Measurements from ENCODE around the gene PIK3R5. TPM values are rescaled to one million over a fixed set of nuclear protein-coding genes. Genes with fewer than 3 reads are reported as not detected.

The PIK3R5 gene
- total RNA-seq, 1 donor from 2014 or later: 0.29 TPM

DNA sequence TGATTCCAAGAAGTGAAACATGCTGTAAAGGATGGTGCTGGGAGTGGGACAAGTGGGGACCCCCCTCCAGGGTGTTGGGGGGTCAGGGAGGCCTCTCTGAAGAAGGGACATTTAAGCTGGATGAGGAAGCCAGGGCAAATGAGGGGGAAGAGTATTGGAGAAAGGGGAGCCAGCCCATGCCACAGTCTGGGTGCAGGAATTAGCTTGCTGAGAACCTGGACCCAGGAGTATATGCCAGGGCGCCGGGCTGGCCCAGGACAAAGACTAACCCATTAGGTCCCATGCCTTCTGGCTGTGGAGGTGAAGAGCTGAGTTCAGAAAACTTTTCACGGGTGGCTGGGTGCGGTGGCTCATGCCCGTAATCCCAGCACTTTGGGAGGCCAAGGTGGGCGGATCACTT, 52.4 kb downstream of the PIK3R5 start:
- H3K27ac Mint-ChIP-seq: no peak overlapping the region
- TF ChIP-seq, protein P1, sequence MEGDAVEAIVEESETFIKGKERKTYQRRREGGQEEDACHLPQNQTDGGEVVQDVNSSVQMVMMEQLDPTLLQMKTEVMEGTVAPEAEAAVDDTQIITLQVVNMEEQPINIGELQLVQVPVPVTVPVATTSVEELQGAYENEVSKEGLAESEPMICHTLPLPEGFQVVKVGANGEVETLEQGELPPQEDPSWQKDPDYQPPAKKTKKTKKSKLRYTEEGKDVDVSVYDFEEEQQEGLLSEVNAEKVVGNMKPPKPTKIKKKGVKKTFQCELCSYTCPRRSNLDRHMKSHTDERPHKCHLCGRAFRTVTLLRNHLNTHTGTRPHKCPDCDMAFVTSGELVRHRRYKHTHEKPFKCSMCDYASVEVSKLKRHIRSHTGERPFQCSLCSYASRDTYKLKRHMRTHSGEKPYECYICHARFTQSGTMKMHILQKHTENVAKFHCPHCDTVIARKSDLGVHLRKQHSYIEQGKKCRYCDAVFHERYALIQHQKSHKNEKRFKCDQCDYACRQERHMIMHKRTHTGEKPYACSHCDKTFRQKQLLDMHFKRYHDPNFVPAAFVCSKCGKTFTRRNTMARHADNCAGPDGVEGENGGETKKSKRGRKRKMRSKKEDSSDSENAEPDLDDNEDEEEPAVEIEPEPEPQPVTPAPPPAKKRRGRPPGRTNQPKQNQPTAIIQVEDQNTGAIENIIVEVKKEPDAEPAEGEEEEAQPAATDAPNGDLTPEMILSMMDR (conservative IDR thresholded peaks at IDR 0.05): no peak
- H3K4me1 Mint-ChIP-seq (ENCODE audit: unreplicated experiment): no peaks in the 10 kb centered on the region
- no peak for DNase-seq (ENCODE audit: extremely low spot score, unreplicated experiment)
- H3K9me3 Mint-ChIP-seq: no peaks in the 10 kb centered on the region
- H3K27me3 Mint-ChIP-seq: peaks cover 38% of the 10 kb centered on the region
- no peak overlapping the region for H3K4me3 Mint-ChIP-seq
- H3K36me3 Mint-ChIP-seq: no peaks in the 10 kb centered on the region

DNA sequence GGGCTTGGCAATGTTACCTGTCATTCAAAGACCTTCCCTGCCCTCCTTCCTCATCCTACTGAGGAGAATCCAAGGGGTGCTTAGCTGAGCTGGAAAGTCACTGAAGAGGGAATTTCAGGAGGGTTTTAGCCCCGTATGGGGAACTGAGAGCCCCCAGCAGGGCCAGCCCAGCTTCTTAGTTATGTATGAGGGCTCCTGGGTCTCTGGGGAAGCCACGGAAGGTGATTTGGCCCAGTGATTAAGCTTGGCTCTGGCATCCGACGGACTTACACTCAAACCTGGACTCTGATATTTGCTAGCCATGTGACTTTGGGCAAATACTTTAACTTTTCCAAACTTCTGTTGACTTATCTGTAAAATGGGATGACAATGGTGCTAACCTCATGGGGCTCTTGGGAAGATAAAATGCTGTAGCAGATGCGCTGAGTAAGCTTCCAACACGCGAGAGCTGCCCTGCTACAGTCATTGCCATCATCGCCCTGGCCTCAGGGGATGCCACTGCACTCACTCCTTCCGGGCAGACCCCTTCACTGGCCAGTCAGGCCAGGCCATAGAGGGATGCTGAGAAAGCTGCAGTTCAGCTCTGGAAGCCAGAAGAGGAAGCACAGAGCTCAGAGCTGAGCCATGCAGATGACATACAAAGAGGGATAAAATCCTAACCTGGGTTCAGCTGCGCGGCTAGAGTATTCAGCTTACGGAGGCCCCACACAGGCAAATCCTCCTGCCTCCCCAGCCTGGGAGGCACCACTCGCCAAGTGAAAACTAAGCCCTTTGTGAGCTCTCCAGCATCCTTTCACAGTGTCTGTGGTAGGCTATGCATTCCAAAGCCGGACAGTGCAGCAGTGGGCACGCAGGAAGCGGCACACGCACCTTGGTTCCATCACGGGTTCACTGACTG, 53.2 kb downstream of the PIK3R5 start:
- Mint-ChIP-seq H3K9me3 (no peaks in the 10 kb centered on the region), H3K27ac (no peak overlapping the region), H3K27me3 (peaks cover 41% of the 10 kb centered on the region), H3K4me1 (ENCODE audit: unreplicated experiment) (no peaks in the 10 kb centered on the region), H3K36me3 (no peaks in the 10 kb centered on the region), H3K4me3 (no peak overlapping the region)
- peak; percentile 52 for DNase-seq (ENCODE audit: extremely low spot score, unreplicated experiment)
- TF ChIP-seq, protein P1 (conservative IDR thresholded peaks at IDR 0.05): no peak

DNA sequence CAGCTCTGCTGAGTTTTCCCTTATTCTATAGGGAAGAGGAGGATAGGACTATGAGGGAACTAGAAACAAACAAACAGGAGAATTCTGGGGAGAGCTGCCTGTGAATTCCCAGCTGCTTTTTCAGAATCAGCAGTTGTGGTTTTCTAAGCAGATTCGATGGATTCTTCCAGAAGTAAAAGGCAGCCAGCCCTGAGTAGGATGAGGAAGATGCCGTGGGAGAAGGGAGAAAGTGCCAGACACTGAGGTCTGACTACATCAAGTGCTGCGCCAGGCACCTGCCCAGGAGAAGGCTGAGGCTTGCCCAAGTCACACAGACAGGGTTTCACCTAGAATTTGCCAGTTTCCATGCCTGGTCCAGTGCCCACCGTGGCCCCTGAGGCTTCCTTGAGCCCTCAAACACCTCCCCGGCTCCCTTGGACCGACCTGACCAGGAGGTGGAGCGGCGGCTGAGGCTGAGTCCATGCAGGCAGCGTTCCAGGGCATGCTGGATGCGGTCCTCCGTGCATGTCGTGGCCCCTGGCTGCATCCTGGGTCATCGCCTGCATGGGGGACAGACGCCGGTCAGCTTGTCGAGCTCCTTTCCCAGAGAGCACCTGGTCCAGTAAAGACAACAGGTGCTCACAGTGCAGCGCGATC, 54.4 kb downstream of the PIK3R5 start:
- no peak overlapping the region for H3K4me3 Mint-ChIP-seq
- TF ChIP-seq, protein P1 (conservative IDR thresholded peaks at IDR 0.05): no peak
- H3K9me3 Mint-ChIP-seq: no peaks in the 10 kb centered on the region
- H3K27ac Mint-ChIP-seq: no peak overlapping the region
- no peaks in the 10 kb centered on the region for H3K36me3 Mint-ChIP-seq
- DNase-seq (ENCODE audit: extremely low spot score, unreplicated experiment): peak; percentile 65
- H3K4me1 Mint-ChIP-seq (ENCODE audit: unreplicated experiment): no peaks in the 10 kb centered on the region
- H3K27me3 Mint-ChIP-seq: peaks cover 41% of the 10 kb centered on the region

DNA sequence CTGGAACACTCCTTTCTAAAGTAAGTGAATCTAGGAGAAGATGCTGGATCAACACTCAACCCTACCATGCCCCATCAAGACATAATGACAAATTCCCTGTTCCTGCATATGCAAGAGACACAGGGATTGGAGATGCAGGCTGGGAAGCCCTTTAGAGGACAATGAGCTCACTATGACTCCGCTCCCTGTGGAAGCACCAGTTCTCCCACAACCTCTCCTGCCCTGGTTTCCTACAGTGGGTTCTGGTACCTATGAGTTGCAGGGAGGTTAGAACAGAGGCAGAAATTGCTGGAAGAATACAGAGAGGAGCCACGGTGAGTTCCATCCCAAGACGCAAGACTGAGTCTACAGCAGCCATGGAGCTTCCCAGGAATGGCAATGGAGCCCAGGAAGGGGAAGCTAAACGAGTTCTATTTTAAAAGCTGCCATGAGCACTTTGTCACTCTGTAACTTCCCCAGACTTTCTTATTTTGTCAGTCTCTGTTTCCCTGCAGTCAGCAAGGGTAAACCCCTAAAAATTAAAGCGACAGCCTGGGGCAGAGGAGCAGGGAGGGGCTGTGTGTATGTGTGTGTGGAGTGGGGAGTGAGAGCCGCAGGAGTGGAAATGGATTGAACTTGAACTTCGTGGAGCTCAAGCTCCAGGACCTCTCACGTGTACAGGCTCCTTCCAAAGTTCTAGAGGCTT, 55.8 kb downstream of the PIK3R5 start:
- H3K27ac Mint-ChIP-seq: no peak overlapping the region
- H3K4me3 Mint-ChIP-seq: no peak overlapping the region
- no peaks in the 10 kb centered on the region for H3K9me3 Mint-ChIP-seq
- H3K27me3 Mint-ChIP-seq: peaks cover 48% of the 10 kb centered on the region
- H3K4me1 Mint-ChIP-seq (ENCODE audit: unreplicated experiment): no peaks in the 10 kb centered on the region
- H3K36me3 Mint-ChIP-seq: no peaks in the 10 kb centered on the region
- no peak for DNase-seq (ENCODE audit: extremely low spot score, unreplicated experiment)
- TF ChIP-seq, protein P1 (conservative IDR thresholded peaks at IDR 0.05): no peak

DNA sequence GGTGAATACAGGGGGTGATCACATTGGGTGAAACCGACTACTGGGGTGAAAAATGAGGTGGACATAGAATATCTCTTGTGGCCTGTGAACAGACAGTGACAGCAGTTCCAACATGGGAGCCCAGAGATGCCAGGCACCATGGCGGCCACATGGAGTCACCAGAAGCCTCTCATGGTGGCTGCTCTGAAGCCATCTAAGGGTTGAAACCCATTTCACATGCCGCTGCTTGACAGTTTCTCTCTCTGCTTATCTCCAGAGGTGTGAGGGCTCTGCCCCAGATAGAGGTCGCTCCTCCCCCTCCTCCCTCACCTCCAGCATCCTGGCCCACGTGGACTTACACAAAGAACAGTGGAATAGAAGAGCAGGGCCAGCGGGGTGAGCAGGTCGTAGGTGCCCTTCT, 60.2 kb downstream of the PIK3R5 start:
- no peaks in the 10 kb centered on the region for H3K9me3 Mint-ChIP-seq
- H3K36me3 Mint-ChIP-seq: no peaks in the 10 kb centered on the region
- DNase-seq (ENCODE audit: extremely low spot score, unreplicated experiment): no peak
- no peak overlapping the region for H3K4me3 Mint-ChIP-seq
- H3K27ac Mint-ChIP-seq: no peak overlapping the region
- H3K4me1 Mint-ChIP-seq (ENCODE audit: unreplicated experiment): no peaks in the 10 kb centered on the region
- peaks cover 41% of the 10 kb centered on the region for H3K27me3 Mint-ChIP-seq
- TF ChIP-seq, protein P1 (conservative IDR thresholded peaks at IDR 0.05): no peak
